MM.1S (cell line): ENCODE data around the gene TTC34.
"Not testable (repeated sequence)": the region's sequence is repeated elsewhere in the genome, so short reads cannot be mapped to it uniquely, and the experiment has no call there.

Experiments
- EZH2 ChIP-seq: fragments of 300-600 bp; sonication (generic); optimal IDR thresholded peaks from 2 replicates; pipeline ENCODE3; 2017; ENCODE audit warnings: low read depth, mild to moderate bottlenecking, antibody characterized with exemption, low read length, mixed read lengths
- EZH2phosphoT487 ChIP-seq: fragments of 300-600 bp; sonication (generic); IDR thresholded peaks from 2 replicates; pipeline ENCODE4 v1.6.1; 2018; ENCODE audit warnings: antibody characterized with exemption, low read length
- TF ChIP-seq, protein P1 (sequence below): fragments of 300-600 bp; sonication (generic); IDR thresholded peaks from 2 replicates; pipeline ENCODE4 v1.5.1; 2016; ENCODE audit warnings: antibody characterized with exemption, low read length, mixed read lengths

- TF ChIP-seq, protein P1, sequence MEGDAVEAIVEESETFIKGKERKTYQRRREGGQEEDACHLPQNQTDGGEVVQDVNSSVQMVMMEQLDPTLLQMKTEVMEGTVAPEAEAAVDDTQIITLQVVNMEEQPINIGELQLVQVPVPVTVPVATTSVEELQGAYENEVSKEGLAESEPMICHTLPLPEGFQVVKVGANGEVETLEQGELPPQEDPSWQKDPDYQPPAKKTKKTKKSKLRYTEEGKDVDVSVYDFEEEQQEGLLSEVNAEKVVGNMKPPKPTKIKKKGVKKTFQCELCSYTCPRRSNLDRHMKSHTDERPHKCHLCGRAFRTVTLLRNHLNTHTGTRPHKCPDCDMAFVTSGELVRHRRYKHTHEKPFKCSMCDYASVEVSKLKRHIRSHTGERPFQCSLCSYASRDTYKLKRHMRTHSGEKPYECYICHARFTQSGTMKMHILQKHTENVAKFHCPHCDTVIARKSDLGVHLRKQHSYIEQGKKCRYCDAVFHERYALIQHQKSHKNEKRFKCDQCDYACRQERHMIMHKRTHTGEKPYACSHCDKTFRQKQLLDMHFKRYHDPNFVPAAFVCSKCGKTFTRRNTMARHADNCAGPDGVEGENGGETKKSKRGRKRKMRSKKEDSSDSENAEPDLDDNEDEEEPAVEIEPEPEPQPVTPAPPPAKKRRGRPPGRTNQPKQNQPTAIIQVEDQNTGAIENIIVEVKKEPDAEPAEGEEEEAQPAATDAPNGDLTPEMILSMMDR = not testable (repeated sequence)
- TF ChIP-seq EZH2phosphoT487, EZH2: not testable (repeated sequence)
Observed at GRCh38 chr1:2748626-2749025, 52.9 kb downstream of the TTC34 start.
